GM21515 (cell line): ENCODE data around the gene TRIO.

ENCODE experiments used
- ATAC-seq: cut with Tn5 transposase; IDR thresholded peaks from one replicate; pipeline ENCODE4 v1.9.1; 2021; ENCODE audit not compliant: unreplicated experiment

TRIO gene

DNA sequence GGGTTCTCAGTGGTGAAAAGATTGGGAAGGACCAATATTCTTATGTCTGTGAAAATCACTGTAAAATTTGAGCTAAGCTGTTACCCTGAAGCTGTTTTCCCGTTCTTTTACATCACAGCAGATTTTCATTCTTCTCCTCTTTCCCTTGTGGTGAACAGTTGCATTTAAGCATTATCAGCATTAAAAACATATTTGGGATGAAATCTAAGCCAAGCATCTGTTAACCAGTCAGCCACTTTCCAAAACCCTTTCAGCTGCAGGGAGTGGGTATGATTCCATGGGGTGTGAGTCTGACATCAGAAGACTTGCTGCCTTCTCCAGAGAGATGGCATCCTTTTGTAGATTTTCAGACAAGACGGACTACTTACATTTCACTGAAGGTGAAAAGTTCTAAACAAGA is 97.2 kb downstream of the TRIO start:
- ATAC-seq = no peak

- ATAC-seq = no peak
Measured at GRCh38 chr5:14241141-14241540, 98.0 kb downstream of the TRIO start.

GRCh38 chr5:14242447-14242846 is 99.3 kb downstream of the TRIO start:
- no peak for ATAC-seq

DNA sequence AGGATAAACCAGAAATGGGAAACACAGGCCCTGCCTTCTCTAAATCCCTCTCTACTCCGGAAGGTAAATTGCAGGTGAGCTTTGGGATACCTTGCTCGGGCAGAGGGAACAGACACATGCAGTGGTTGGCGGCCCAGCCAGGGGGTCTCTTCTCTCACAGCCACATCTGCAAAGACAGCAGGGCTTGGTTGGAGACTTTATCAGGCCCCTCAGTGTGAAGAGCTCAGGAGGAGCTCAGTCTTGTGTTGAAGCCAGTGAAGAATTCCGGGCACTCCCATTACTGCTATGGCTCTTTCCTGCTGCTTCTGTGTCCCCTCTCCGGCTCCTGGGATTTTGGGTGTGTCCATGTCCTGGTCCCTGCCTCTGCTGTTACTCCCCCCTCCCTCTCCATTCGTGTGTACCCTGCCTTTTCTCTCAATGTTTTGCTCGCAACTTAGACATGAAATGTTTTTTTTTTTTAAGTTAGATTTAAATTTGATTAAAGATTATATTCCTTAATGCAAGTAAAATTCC is 99.8 kb downstream of the TRIO start:
- no peak for ATAC-seq

- ATAC-seq = no peak
Measured at GRCh38 chr5:14243766-14244165, 100.6 kb downstream of the TRIO start.

GRCh38 chr5:14244721-14245120 is 101.6 kb downstream of the TRIO start:
- ATAC-seq = no peak

GRCh38 chr5:14245132-14245925 is 102.2 kb downstream of the TRIO start:
- ATAC-seq = peak; percentile 42

- ATAC-seq = no peak
Measured at GRCh38 chr5:14246350-14247053, 103.4 kb downstream of the TRIO start.

- ATAC-seq = no peak
Measured at GRCh38 chr5:14247054-14247386, 103.9 kb downstream of the TRIO start.

DNA sequence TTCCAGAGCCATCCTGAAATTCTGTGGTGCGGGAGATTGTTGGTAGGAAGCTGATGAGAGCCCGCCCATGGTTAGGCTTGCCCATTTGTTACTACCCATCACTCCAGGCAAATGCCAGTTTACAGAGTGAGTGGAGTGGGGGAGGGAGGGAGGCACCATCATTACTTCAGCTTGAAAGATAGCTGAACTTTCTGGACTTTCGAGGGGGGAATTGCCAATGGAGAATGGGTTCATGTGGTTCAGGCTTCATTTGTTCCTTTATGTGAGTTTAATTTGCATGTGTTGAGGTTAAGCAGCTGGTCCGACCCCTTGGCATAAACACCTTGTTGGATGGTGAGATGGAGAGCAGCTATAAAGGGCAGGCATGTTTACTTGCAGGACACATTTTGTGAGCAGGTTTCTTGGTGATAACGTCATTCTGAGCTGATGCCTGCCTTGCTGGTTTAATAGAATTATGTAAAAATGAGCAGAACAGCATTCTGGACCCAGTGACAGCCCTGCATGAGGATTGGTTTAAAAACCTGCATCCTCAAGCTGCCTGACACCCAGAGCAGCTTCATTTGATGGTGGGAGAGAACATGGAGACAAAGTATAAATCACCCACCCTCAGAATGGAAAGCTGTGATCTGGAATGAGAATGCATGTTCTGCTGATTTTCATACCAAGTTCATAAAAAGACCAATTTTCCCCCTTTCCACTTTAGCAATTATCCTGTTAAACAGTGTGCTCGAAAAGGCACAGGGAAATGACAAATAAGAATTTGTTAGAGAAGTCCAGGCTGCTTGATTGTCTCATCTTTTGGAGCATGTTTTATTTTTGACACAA is 106.3 kb downstream of the TRIO start:
- no peak for ATAC-seq

DNA sequence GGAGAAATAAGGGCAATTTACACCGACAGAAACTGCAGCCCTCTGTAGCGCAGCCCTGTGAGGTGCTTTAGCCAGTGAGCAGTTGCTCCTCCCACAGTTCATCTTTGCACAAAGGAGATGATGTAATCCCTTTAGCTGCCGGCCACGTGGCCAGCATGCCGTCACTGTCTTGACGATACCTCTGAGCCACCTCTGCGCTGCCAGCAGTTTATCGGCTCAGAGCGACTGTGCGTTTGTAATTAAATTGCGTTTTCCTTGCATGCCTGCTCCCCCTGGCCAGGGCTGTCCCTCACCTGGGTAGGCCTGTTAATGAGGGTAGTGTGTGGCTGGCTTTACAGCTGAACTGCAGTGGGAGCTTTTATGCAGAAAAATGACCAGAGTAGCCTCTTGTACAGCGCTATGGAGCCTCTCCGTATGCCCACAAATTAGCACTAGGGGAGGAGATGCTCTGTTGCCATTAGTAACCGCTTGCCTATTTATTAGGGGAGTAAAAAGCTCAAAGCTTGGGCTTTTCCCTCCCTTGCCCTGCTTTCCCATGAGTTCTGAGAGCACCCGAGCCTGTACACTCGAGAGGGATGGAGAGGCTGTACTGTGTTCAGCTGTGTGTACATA is 107.0 kb downstream of the TRIO start:
- no peak for ATAC-seq

GRCh38 chr5:14250748-14251701 is 107.9 kb downstream of the TRIO start:
- peak; percentile 45 for ATAC-seq

- peak; percentile 44 for ATAC-seq
Measured at GRCh38 chr5:14251733-14252132, 108.6 kb downstream of the TRIO start.

DNA sequence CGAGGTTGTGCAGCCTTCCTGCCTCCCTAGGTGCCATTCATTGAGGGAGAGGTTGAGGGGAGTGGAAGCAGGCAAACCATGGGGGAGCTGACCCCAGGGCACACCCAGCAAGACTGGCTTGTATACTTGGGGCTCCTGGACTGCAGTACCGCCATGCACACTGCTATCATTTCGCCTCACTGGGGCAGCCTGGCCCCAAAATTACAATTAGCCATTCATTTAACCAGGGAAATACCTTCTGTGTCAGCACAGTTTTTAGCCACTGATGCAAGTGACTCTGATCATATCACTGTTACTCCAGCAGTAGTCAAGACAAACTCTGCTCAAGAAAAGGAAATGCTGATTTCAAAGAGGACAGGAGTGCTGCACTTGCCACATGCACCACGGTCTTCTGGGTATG is 109.7 kb downstream of the TRIO start:
- no peak for ATAC-seq

DNA sequence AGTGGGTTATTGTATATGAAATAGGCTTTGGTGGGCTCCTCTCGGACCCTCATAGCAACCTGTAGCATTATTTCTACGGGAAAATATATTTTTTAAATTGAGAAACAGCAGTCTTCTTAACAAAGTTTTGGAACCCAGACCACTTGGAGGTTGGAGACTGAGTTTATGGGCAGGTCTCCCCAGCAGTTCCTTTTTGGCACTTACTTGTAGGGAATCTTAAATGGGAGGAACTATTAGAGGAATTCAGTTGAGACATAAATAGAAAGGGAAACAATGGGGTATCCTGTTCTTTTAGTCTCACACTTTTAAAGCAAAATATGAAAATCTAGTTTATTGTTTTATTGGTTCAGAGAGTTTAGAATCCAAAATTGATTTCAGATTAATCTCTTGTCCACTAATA is 111.5 kb downstream of the TRIO start:
- no peak for ATAC-seq

GRCh38 chr5:14256026-14256690 is 113.0 kb downstream of the TRIO start:
- ATAC-seq = no peak

DNA sequence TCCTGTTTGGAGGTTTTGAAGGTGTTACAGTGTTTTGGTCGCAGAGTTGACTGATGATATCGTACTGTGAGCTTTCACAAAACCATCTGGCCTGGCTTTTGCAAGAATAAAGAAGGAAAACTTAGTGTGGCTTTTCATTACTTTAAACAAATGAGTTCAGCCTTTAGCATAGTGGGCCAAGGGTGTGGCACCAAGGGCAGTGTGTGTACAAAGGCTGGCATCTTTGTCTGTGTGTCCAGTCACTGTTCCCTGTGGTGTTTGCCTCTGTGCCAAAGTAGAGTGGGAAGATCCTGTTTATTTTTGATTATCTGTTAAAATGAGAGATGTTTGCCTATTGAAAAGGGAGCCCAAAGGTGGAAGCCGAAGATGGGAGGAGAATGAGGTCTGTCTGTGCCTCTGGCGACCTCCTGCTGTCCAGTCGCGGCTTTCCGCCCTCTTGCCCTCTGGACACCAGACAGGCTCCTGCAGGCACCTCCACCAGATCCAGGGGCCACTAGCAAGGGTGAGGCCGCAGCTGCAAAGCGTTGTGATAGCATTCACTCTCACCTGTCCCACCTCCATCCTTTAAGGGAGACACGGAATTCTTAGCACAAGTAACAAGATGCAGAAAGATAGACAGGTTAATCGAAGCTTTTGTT is 113.7 kb downstream of the TRIO start:
- no peak for ATAC-seq

GRCh38 chr5:14257995-14258403 is 114.9 kb downstream of the TRIO start:
- peak; percentile 58 for ATAC-seq

DNA sequence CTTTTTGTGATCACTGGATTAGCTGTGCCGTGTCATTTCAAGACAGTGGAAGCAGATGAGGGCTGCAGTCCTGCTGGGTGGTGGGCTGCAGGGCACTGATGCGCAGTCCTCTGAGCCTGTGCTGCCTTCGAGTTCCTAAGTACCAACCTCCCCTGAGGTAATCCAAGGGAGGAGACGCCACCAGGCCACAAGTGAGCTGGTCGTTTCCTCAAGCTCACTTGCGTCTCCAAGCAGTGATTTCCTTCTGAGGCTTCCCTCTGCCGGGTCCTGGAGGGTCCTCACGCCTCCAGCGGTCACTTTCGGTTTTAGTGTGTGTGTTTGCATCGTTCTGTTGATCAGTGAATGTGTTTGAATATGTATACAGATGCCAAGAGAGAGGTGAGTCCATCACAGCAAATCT is 115.7 kb downstream of the TRIO start:
- ATAC-seq = peak; percentile 41
